Esophagus mucosa (tissue), 1 donor: ENCODE measurements around the gene PTPN21. TPM values are rescaled to one million over a fixed set of nuclear protein-coding genes. Genes with fewer than 3 reads are reported as not detected.
A peak's percentile ranks its signal among the peaks of the same experiment; 100 is the strongest.

ENCODE experiments used
- ATAC-seq: fragments of 200-7000 bp; cut with Tn5 transposase; one replicate; pipeline ENCODE4 v1.9.1; 2020
- total RNA-seq: library from RNA; stranded (reverse); gene quantifications from one replicate; pipeline ENCODE4 v1.2.4, GENCODE V29; 2023
- donor health status: DM: yes; HTN: yes; CAD: no.

Gene PTPN21
- total RNA-seq, 1 donor from 2014 or later = 10.5 TPM

- no peak for ATAC-seq
Observed at GRCh38 chr14:88504602-88505001, 50.2 kb downstream of the PTPN21 start.

DNA sequence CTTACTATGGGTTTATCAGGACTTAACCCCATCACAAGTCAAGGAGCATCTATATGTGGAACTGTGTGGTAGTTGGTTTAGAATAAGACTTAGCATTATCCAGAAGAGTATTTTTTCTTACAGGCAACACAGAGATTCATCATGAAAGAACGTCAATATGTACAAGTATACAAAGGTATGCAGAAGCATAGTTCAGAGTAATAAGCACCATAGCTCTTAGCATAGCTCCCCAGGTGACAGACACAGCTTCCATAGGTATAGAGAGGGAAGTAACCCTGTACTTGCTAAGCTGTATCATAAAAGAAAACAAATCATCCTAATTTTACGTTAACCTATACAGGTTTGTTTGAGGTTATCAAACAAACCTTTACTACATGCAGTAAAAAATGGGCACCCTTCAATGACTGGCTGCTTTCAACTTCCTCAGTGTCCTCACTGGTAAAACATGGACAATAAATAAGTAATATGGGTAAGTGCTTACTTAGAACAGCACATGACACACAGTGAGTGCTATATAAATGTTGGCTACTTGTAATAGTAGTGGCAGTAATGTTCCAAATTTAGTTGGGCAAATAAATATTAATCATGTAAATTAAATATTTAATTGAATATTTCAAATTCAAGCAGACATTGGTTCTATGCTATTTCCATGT lies 50.9 kb downstream of the PTPN21 start:
- ATAC-seq = no peak

GRCh38 chr14:88502740-88503139 lies 52.1 kb downstream of the PTPN21 start:
- ATAC-seq = no peak

DNA sequence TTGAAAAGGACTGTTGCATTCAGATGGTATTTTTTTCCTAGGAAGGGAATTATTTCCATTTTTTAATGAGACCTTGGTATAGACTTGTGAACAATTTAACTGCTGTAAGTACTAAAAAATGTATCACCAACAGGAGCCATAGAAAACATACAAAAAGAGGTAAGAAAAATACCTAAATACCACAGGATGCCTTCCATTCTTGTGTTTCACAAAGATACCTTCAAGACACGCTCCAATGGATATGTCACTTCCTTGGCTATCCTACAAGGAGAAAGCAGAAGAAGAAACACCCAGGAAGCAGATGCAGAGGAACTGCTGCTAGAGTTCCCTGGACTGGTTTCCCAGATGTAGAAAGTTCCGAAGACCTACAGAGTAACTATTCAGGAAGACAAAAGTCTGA lies 54.2 kb downstream of the PTPN21 start:
- no peak for ATAC-seq

GRCh38 chr14:88499225-88499624 lies 55.6 kb downstream of the PTPN21 start:
- ATAC-seq = no peak

GRCh38 chr14:88496414-88496813 lies 58.4 kb downstream of the PTPN21 start:
- ATAC-seq = no peak

- ATAC-seq = no peak
Observed at GRCh38 chr14:88493392-88494185, 61.2 kb downstream of the PTPN21 start.

DNA sequence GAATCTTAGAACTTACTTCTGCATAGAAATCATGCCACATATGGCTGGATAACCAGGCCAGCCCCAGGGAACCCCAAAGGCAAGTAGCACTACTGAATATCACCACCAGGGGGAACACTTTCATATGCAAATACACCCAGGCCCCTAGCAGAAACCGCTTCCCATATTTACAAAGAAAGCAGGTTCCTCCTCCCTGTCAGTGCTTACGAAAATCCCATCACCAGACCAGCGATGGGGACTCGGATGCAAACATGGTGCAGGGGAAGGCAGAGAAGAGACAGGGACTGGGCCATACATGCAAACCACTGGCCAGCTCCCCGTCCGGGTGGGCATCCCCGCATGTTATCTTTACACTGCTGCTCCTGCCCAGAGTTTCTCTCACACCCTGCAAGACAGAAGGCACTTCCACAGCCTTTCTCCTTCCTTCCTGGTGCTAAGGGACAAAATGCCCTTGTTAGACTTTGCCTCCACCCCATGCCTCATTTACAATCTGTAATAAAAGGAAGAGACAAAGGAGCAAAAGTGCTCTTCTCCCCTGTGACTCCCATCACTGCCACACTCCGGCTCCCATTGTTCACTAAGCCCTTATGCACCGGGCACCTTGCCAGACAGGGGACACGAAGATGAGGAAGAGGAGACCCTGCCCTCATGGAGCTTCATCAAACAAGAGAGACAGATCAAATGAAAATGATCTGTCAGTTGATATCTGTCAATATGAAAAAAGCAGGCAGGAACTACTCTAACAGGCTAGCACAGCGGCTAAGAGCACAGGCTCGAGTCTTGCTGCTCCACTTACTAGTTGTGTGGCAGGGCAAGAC lies 62.3 kb downstream of the PTPN21 start:
- peak; percentile 68 for ATAC-seq

GRCh38 chr14:88490168-88490567 lies 64.6 kb downstream of the PTPN21 start:
- no peak for ATAC-seq

DNA sequence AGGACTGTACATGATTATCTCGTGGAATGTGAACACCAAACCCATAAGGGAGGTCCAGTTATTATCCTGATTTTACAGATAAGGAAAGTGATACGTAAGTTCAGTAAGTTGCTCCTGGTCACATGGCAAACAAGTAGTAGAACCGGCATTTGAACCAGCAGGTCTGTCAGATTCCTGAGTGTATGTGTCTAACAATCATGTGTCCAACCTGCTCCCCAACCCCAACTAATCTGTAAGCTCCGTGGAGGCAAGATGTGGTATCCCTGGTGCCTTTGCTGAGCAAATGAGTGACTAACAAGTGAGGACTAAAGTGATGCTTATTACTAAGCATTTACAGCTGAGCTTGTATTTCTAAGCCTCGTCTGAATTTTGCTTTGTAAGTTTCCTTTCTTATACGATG lies 65.9 kb downstream of the PTPN21 start:
- peak; percentile 93 for ATAC-seq

DNA sequence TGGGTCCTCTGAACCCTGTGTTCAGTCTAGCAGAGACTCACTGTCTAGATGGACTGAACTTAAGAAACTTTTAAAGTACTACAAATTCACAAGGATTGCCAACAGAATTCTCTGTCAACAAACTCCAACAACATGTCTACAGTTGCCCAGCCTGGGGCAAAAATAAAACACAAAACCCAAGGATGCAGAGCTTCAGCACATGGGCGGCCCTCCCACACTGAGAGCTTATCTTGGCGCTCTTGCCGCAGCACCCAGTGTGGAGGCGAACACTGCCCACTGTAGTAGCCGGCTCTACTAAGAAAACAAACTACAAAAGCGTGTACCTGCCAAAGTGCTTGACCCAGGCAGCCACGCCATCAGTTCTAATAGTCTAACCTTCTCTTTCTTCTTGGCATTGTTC lies 66.7 kb downstream of the PTPN21 start:
- ATAC-seq = peak; percentile 72

DNA sequence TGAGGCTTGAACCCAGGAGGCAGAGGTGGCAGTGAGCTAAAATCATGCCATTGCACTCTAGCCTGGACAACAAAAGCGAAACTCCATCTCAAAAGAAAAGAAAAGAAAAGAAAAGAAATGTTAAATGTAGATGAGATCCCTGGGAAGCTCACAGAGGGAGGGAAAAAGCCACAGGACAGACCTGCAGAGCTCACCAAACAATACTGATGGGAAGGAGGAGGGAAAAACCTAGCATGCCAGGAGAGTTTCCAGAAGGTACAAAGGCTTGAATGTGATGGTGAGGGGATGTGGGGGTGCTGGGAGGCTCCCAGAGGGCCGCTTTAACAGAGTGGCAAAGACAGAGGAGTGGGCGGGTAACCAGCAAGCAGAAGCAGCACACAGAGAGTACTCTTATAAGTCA lies 72.3 kb downstream of the PTPN21 start:
- no peak for ATAC-seq

DNA sequence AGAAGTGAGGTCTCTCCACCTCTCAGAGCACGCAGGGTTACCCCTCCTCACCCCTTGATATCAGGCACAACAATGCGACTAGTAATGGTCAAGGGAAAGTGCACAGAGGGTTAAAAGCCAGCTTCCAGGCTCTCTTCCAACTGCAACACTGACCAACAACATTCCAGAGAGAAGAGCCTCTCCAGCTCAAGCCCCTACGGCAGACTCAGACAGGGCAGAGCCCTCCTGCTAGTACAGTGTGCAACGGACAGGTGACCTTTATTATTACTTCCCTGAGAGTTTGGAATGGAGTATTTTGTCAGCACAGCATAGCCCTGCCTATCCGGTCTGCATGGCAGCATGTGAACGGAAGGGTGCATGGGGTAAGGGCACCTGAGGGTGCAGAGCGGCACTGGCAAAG lies 73.0 kb downstream of the PTPN21 start:
- no peak for ATAC-seq

- ATAC-seq = no peak
Observed at GRCh38 chr14:88481059-88481458, 73.7 kb downstream of the PTPN21 start.

DNA sequence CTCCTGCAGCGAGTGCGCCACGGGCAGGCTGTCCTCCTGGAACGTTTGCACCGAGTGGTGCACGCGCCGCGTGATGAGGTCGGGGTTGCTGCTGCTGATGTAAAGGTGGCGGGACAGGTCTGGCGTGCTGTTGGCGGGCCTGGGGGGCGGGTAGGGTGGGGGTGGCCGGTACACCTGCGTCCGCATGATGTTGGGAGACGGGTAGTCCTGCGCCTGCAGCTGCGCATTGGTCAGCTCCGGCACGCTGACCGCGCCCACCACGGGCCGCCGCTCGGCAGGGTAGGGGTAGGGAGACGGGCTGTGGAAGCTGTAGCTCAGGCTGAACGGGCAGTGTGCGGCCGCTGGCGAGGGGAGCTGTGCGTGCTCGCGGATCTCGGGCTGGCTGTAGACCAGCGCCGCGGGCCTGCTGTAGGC lies 75.2 kb downstream of the PTPN21 start:
- no peak for ATAC-seq

- ATAC-seq = no peak
Observed at GRCh38 chr14:88478931-88479330, 75.9 kb downstream of the PTPN21 start.

DNA sequence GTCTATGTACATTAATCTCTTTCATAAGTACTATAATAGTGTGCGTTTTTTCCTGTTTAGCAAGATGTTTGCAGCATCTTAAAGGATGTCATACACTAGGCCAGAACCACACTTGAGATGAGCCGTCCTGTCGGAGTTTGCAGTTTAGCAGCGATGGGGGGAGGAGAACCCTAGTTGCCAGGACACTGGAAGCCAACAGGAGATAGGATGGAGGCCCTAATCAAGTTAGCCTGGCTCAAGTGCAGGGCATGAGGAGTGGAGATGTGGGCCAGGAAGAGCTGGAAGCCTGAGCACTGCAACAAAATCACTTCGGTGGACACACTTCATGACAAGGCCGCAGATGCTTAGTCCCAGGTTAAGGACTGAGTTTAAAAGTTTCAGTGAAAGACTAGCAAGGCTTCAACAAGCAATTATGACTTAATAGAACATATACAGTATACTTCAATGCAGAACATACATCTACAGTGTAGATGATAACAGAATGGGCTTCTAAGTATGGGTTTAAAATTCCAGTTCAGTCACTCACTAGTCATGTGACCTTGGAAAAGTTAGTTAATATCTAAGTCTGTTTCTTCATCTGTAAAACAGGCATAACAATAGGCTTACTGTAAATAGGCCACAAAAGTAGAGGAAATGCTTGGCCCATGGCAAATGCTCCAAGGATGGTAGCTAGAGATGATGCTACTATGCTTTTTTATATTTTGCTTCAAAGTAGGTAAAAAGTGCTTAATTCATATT lies 77.1 kb downstream of the PTPN21 start:
- ATAC-seq = no peak

- no peak for ATAC-seq
Observed at GRCh38 chr14:88476825-88477224, 78.0 kb downstream of the PTPN21 start.

DNA sequence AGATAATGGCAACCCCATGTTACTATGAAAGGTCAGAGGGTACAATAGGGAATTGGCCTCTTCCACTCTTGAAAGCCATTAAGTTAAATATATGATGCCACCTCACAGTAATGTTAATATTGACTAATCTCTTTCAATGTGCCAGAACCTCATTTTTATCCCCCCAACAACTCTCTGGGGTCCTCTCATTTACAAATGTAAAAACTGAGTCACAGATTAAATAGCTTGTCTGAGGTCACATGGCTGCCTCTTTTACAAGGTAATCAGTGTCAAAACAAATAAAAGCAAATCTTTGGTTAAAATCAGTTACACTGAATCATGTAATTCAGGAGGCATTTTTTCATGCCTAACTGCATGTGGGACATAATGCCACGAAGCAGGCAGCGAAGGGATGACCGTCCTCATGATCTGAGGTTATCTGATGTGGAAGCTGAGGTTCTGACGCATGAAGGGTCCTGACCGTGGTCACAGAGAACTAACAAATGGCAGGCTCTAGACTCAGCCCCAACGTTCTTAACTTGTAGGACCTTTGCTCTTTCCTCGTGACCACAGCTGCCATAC lies 78.5 kb downstream of the PTPN21 start:
- no peak for ATAC-seq

- ATAC-seq = no peak
Observed at GRCh38 chr14:88473791-88474190, 81.0 kb downstream of the PTPN21 start.

DNA sequence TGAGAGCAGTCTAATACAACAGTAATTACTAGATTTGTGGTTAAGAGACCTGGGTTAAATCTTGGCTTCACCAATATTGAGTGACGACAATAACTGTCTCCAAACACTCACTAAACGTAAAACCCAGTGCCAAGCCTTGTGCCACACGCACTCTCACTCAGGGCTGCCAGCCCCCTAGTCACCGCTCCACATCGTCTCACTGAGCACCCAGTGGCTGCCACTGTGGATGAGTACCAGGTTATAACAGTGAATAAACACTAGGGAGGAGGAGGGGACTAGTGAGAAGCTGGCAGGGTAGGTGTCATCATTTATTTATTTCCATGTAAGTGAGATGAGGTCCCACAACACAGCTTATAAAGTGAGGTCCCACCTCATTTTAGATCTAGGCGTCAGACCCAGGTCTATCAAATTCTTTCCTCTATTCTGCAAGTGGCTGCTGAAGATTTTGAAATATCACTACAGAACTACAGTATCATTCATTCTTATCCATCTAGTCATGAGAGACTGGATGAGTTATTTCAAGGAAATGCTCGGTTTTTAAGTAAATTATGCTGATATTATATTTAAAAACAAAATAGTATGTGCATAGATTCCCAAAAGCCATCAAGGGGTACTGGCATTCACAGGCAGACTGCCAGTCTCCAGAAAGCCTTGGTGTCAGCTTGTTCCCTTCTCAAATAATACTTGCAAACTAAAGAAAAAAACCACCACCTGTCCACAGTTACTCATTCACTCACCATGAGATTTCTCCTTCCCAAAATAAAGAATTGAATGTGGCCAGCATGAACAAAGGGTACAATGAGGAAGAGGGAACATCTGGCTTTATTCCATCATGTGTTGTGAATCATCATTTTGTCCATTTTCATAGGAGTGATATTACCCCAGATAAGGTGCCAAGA lies 84.0 kb downstream of the PTPN21 start:
- ATAC-seq = no peak
